NCI-H526 (cell line): ENCODE results near the gene RAPGEF1.
A peak's percentile ranks its signal among the peaks of the same experiment; 100 is the strongest.
"Not testable (repeated sequence)": the region's sequence is repeated elsewhere in the genome, so short reads cannot be mapped to it uniquely, and the experiment has no call there.

ENCODE experiments used
- DNase-seq, 2 experiments: peaks; one replicate each; lab custom pipeline; 2025; lab: John Stamatoyannopoulos, UW

Gene RAPGEF1

GRCh38 chr9:131670247-131671132 is 69.4 kb downstream of the RAPGEF1 start:
- no peak for DNase-seq

- no peak for DNase-seq
These were observed 70.4 kb downstream of the RAPGEF1 start for GRCh38 chr9:131669269-131670157.

- DNase-seq, result peak in 1 of 2 experiments; percentile 21
These were observed 71.2 kb downstream of the RAPGEF1 start for GRCh38 chr9:131668439-131669268.

- no peak for DNase-seq
These were observed 71.8 kb downstream of the RAPGEF1 start for GRCh38 chr9:131668057-131668438.

GRCh38 chr9:131667576-131667975 is 72.3 kb downstream of the RAPGEF1 start:
- no peak for DNase-seq

GRCh38 chr9:131666774-131667173 is 73.1 kb downstream of the RAPGEF1 start:
- DNase-seq, result no peak

- DNase-seq, result no peak
These were observed 73.8 kb downstream of the RAPGEF1 start for GRCh38 chr9:131666029-131666428.

- peak; percentile 72 for DNase-seq
These were observed 76.6 kb downstream of the RAPGEF1 start for GRCh38 chr9:131663288-131663687.

GRCh38 chr9:131662289-131662621 is 77.6 kb downstream of the RAPGEF1 start:
- not testable (repeated sequence) for DNase-seq

GRCh38 chr9:131661568-131662288 is 78.1 kb downstream of the RAPGEF1 start:
- peak in 1 of 2 experiments; percentile 29 for DNase-seq

- DNase-seq, result peak; percentile 23 to 57
These were observed 79.1 kb downstream of the RAPGEF1 start for GRCh38 chr9:131660466-131661405.

GRCh38 chr9:131658377-131659129 is 81.3 kb downstream of the RAPGEF1 start:
- no peak for DNase-seq

GRCh38 chr9:131657940-131658339 is 81.9 kb downstream of the RAPGEF1 start:
- peak in 1 of 2 experiments; percentile 11 for DNase-seq

GRCh38 chr9:131657456-131657855 is 82.4 kb downstream of the RAPGEF1 start:
- DNase-seq, result peak in 1 of 2 experiments; percentile 66

- DNase-seq, result peak in 1 of 2 experiments; percentile 40
These were observed 82.9 kb downstream of the RAPGEF1 start for GRCh38 chr9:131657037-131657377.

GRCh38 chr9:131656356-131657036 is 83.4 kb downstream of the RAPGEF1 start:
- peak in 1 of 2 experiments; percentile 40 for DNase-seq

- peak in 1 of 2 experiments; percentile 10 for DNase-seq
These were observed 85.5 kb downstream of the RAPGEF1 start for GRCh38 chr9:131654369-131654768.

GRCh38 chr9:131651599-131651998 is 88.3 kb downstream of the RAPGEF1 start:
- peak in 1 of 2 experiments; percentile 6 for DNase-seq

GRCh38 chr9:131651160-131651559 is 88.7 kb downstream of the RAPGEF1 start:
- no peak for DNase-seq
